Measurements from ENCODE around the gene MGMT.

- no peak for TF ChIP-seq ZNF274 (IDR thresholded peaks at IDR 0.05; ENCODE audit: low read depth, low read length)
- no peak for TF ChIP-seq YY1 (IDR thresholded peaks at IDR 0.05; ENCODE audit: insufficient read depth, insufficient read length)
These were observed 237.9 kb downstream of the MGMT start for GRCh38 chr10:129704786-129705525.
